K562 (cell line): Measurements from ENCODE around the gene FBXO28. TPM values are rescaled to one million over a fixed set of nuclear protein-coding genes. Genes with fewer than 3 reads are reported as not detected.

Experiments used
- EGR1 ChIP-seq: fragments of 450-650 bp; conservative IDR thresholded peaks from 2 replicates; pipeline ENCODE4 v1.6.1; 2017; ENCODE audit warnings: mild to moderate bottlenecking
- ESRRA ChIP-seq: fragments of 450-650 bp; IDR thresholded peaks from 2 replicates; pipeline ENCODE4 v1.6.1; 2014; ENCODE audit warnings: low read depth, mild to moderate bottlenecking, moderate library complexity, borderline replicate concordance
- FOXK2 ChIP-seq, 2 experiments: fragments of 450-650 bp; IDR thresholded peaks in 1 of 2; conservative IDR thresholded peaks in 1 of 2; 2 replicates each; pipeline ENCODE4 v1.6.1; 2016; ENCODE audit warnings: low read depth in 2 of 2, mild to moderate bottlenecking in 1 of 2
- NUFIP1 ChIP-seq: fragments of 450-650 bp; IDR thresholded peaks from 2 replicates; pipeline ENCODE4 v1.6.1; 2018; ENCODE audit not compliant: partially characterized antibody
- POLR2H ChIP-seq: IDR thresholded peaks from 2 replicates; pipeline ENCODE4 v1.6.1; 2016; ENCODE audit warnings: missing genetic modification characterization, low read depth, mild to moderate bottlenecking, control low read depth, missing compliant biosample characterization, moderate library complexity
- PRMT5 ChIP-seq: sonication (generic); formaldehyde crosslinking; IDR thresholded peaks from 2 replicates; pipeline ENCODE4 v1.5.0; 2020; ENCODE audit warnings: missing genetic modification reagents
- RCOR1 ChIP-seq, 2 experiments: IDR thresholded peaks; 2 replicates each; pipeline ENCODE4 v1.6.1; 2012; ENCODE audit warnings: low read depth in 2 of 2, low read length in 2 of 2, borderline replicate concordance in 1 of 2, improper control_type of control experiment in 1 of 2
- SETDB1 ChIP-seq: IDR thresholded peaks from one replicate; pipeline ENCODE4 v1.6.1; 2012; ENCODE audit warnings: low read length, control low read depth, inconsistent platforms
- TARDBP ChIP-seq: fragments of 450-650 bp; IDR thresholded peaks from 2 replicates; pipeline ENCODE4 v1.6.1; 2016
- TEAD4 ChIP-seq, 2 experiments: sonication (generic) in 1 of 2; formaldehyde crosslinking in 1 of 2; IDR thresholded peaks; 2 replicates each; pipeline versions ENCODE4 v1.6.1 to v1.8.0; 2012 to 2022; ENCODE audit warnings: borderline replicate concordance in 1 of 2, inconsistent platforms in 1 of 2, low read length in 1 of 2, mild to moderate bottlenecking in 1 of 2, missing genetic modification reagents in 1 of 2
- TOE1 ChIP-seq, 2 experiments: fragments of 450-650 bp in 1 of 2; sonication (generic) in 1 of 2; formaldehyde crosslinking in 1 of 2; IDR thresholded peaks; 2 replicates each; pipeline versions ENCODE4 v1.7.1 to v1.8.0; 2016 to 2022; ENCODE audit warnings: borderline replicate concordance in 2 of 2, mild to moderate bottlenecking in 2 of 2, antibody characterized with exemption in 1 of 2, inconsistent platforms in 1 of 2, low read depth in 1 of 2, missing genetic modification reagents in 1 of 2, moderate library complexity in 1 of 2
- TSC22D4 ChIP-seq: fragments of 450-650 bp; IDR thresholded peaks from 2 replicates; pipeline ENCODE4 v1.6.1; 2016; ENCODE audit warnings: missing genetic modification characterization, missing biosample characterization, control low read depth
- ZNF316 ChIP-seq: fragments of 450-650 bp; IDR thresholded peaks from 2 replicates; pipeline ENCODE4 v1.6.1; 2016
- polyA plus RNA-seq, 8 experiments: library from polyadenylated mRNA; depleted of rRNA in 4 of 8; stranded (reverse) in 5 of 8; unstranded in 3 of 8; fragments of >200 nt; fragmentation: Nextera tagmentation in 2 of 8; fragmentation: Illumina TruSeq in 1 of 8; extraction: Ambion mirVana in 2 of 8; extraction: Trizol in 1 of 8; gene quantifications; 2 replicates each; pipeline versions ENCODE4 v1.2.1 to v1.2.3, GENCODE V29; 2011 to 2014; ENCODE audit warnings: inconsistent platforms in 1 of 8, missing spikeins in 1 of 8
- total RNA-seq, 7 experiments: library from RNA; depleted of rRNA in 6 of 7; stranded (reverse); fragments of >200 nt in 6 of 7; fragmentation: Illumina TruSeq in 2 of 7; extraction: Trizol in 2 of 7; gene quantifications; 2 replicates each; pipeline versions ENCODE4 v1.2.1 to v1.2.3, GENCODE V29; 2011 to 2021; ENCODE audit warnings: low replicate concordance in 1 of 7
- TF ChIP-seq, protein P1 (sequence below): fragments of 450-650 bp; conservative IDR thresholded peaks from 2 replicates; pipeline ENCODE4 v1.6.1; 2016; ENCODE audit warnings: missing genetic modification characterization, low read depth, mild to moderate bottlenecking, missing compliant biosample characterization, moderate library complexity
- TF ChIP-seq, protein P2 (sequence below): fragments of 450-650 bp; IDR thresholded peaks from 2 replicates; pipeline ENCODE4 v1.6.1; 2017; ENCODE audit warnings: antibody characterized with exemption, mild to moderate bottlenecking
- TF ChIP-seq, protein P3 (sequence below): fragments of 450-650 bp; IDR thresholded peaks from 2 replicates; pipeline ENCODE4 v1.6.1; 2016; ENCODE audit warnings: low read depth, mild to moderate bottlenecking, moderate library complexity

The FBXO28 gene
- total and polyA plus RNA-seq, 9 of the 15 experiments (the other 6 are each of a cell fraction or from before 2014, with no cell fraction given), result 4.1 to 34.8 (median 25.3) TPM

DNA sequence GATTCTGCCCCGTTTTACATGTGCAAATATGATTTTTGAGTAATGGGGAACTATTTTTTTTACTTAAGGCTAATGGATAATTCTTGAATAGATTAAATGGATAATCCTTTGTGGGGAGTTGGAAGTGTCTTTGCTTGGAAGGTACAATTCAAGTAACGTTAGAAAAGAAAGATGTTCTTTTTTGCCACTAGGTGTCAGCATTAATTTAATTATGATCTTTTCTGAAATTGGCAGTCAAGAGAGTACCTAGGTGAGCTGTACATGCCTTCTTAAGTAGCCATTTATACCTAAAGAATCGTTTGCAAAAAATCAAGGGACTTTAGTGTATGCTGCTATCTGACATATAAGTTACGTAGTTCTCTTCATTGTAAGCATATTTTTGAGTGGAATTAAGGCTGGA lies 2.2 kb downstream of the FBXO28 start (continued):
- TF ChIP-seq TEAD4 (IDR thresholded peaks at IDR 0.05; ENCODE audit: low read length), result no peak
- TF ChIP-seq TEAD4 (CRISPR knock-in tag; IDR thresholded peaks at IDR 0.05; ENCODE audit: borderline replicate concordance), result no peak
- no peak for TF ChIP-seq FOXK2 (conservative IDR thresholded peaks at IDR 0.05 in 1 of 2, IDR thresholded peaks at IDR 0.05 in 1 of 2; ENCODE audit: low read depth in 2 of 2)
- TF ChIP-seq TARDBP, result no peak
- no peak for TF ChIP-seq TOE1 (IDR thresholded peaks at IDR 0.05; ENCODE audit: borderline replicate concordance)
- no peak for TF ChIP-seq TOE1 (CRISPR knock-in tag; IDR thresholded peaks at IDR 0.05; ENCODE audit: borderline replicate concordance, low read depth)
- no peak for TF ChIP-seq TSC22D4 (tag)
- no peak for TF ChIP-seq SETDB1
- TF ChIP-seq ESRRA, result no peak
- TF ChIP-seq, protein P1, sequence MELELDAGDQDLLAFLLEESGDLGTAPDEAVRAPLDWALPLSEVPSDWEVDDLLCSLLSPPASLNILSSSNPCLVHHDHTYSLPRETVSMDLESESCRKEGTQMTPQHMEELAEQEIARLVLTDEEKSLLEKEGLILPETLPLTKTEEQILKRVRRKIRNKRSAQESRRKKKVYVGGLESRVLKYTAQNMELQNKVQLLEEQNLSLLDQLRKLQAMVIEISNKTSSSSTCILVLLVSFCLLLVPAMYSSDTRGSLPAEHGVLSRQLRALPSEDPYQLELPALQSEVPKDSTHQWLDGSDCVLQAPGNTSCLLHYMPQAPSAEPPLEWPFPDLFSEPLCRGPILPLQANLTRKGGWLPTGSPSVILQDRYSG (tag), result no peak
- peak; percentile 46; the same call in 1 of the 2 replicates for TF ChIP-seq POLR2H (tag)
- peak; percentile 50 for TF ChIP-seq ZNF316
- TF ChIP-seq, protein P2, sequence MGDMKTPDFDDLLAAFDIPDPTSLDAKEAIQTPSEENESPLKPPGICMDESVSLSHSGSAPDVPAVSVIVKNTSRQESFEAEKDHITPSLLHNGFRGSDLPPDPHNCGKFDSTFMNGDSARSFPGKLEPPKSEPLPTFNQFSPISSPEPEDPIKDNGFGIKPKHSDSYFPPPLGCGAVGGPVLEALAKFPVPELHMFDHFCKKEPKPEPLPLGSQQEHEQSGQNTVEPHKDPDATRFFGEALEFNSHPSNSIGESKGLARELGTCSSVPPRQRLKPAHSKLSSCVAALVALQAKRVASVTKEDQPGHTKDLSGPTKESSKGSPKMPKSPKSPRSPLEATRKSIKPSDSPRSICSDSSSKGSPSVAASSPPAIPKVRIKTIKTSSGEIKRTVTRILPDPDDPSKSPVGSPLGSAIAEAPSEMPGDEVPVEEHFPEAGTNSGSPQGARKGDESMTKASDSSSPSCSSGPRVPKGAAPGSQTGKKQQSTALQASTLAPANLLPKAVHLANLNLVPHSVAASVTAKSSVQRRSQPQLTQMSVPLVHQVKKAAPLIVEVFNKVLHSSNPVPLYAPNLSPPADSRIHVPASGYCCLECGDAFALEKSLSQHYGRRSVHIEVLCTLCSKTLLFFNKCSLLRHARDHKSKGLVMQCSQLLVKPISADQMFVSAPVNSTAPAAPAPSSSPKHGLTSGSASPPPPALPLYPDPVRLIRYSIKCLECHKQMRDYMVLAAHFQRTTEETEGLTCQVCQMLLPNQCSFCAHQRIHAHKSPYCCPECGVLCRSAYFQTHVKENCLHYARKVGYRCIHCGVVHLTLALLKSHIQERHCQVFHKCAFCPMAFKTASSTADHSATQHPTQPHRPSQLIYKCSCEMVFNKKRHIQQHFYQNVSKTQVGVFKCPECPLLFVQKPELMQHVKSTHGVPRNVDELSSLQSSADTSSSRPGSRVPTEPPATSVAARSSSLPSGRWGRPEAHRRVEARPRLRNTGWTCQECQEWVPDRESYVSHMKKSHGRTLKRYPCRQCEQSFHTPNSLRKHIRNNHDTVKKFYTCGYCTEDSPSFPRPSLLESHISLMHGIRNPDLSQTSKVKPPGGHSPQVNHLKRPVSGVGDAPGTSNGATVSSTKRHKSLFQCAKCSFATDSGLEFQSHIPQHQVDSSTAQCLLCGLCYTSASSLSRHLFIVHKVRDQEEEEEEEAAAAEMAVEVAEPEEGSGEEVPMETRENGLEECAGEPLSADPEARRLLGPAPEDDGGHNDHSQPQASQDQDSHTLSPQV, result no peak
- no peak for TF ChIP-seq EGR1
- TF ChIP-seq, protein P3, sequence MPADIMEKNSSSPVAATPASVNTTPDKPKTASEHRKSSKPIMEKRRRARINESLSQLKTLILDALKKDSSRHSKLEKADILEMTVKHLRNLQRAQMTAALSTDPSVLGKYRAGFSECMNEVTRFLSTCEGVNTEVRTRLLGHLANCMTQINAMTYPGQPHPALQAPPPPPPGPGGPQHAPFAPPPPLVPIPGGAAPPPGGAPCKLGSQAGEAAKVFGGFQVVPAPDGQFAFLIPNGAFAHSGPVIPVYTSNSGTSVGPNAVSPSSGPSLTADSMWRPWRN, result no peak
- TF ChIP-seq NUFIP1, result no peak
- TF ChIP-seq RCOR1 (IDR thresholded peaks at IDR 0.05; ENCODE audit: borderline replicate concordance in 1 of 2, low read depth in 2 of 2, low read length in 2 of 2), result no peak
- no peak for TF ChIP-seq PRMT5 (CRISPR knock-in tag)
